HG03095 (cell line): ENCODE results near the gene C2orf68.
A peak's percentile ranks its signal among the peaks of the same experiment; 100 is the strongest.
"Not testable (repeated sequence)": the region's sequence is repeated elsewhere in the genome, so short reads cannot be mapped to it uniquely, and the experiment has no call there.

ENCODE experiments used
- ATAC-seq: cut with Tn5 transposase; IDR thresholded peaks from one replicate; pipeline ENCODE4 v1.9.1; 2021; ENCODE audit warnings: moderate library complexity; ENCODE audit not compliant: unreplicated experiment

C2orf68 gene, protein sequence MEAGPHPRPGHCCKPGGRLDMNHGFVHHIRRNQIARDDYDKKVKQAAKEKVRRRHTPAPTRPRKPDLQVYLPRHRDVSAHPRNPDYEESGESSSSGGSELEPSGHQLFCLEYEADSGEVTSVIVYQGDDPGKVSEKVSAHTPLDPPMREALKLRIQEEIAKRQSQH

DNA sequence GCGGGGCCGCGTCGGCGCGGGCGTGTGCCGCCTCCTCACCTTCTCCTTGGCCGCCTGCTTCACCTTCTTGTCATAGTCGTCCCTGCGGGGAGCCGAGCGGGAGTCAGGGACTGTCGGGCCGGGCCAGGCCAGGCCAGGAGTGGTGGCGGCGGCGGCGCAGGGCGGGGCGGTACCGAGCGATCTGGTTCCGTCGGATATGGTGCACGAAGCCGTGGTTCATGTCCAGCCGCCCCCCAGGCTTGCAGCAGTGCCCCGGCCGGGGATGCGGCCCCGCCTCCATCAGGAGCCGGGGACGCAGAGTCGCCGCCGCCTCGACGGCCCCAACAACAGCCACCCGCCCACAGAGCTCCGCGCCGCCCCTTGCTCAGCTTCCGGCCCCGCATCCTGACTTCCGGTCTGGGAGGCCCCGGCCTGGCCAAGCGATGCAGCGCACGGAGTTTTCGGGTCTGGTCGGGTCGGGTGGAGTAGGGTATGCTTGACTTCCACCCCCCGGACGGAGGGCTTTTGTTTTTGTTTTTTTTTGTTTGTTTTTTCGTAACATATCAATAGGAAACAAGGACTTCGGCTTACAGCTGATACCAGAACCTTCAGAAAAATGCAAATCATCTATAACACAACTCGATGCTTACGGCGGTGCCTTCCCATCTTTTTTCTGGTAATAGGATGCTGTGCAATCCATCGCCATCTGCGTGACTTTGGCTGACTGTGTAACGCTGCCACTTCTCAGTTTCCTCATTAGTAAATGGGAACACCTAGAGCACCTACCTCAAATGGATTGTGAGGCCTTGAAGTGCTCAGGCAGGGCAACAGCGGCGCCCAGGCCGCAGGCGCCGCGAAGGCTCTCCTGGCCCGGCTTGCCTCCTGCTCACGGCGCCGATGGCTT lies at the start of gene C2orf68:
Gene C2orf68, minus strand, starts transcription at position 362 of the 883 bp plus-strand sequence. Its CDS starts 82 bp downstream, at position 280.
- ATAC-seq: peak; percentile 77

DNA sequence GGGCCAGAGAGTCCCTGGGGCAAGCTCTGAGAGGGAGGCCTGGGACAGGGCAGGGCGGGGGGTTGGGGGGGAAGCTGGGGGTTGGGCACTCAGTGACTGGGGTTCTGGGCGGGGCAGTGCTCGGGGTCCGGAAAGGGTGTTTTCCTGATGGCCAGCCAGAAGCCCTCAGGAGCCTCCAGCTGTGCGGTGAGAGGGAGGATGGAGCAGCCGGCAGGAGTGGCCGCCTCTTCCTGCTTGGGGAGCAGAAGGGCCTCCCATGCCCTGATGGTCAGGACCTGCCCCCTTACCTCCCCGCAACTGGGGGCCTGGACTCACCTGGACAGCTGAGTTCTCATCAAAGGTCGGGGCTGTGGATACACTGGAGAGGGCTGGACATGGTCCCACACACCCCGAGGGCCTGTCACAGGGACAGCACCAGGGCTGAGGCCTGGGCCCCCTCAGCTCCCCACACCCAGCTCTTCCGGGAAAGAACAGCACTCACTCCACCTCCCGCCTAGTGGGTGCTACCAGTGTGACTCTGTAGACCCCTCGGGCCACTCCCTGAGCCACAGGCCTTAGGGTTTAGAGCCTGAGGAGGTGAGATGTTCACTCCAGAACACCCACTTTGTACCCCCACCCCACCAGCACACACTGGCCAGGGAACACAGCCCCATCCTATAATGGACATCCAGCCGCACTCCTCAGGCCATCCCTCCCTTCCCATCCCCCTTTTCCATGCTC lies 49.4 kb upstream of the C2orf68 start:
- ATAC-seq: no peak

DNA sequence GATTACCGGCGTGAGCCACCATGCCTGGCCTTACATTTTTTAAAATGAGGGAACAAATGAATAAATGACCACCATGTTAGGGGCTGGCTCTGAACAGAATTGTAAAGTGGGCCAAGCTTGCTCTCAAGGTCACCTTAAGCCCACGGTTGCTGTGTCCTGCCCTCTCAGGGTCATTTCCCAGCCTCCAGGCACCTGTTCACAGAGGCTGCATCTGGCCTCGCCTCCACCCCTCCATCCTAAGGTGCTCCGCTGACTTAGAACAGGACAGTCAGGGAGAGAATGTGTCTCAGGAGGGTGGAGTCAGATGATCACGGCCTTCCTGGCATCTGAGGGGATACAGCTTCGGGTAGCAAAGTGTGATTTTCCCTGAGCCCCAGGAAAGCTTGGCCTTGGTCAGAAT lies 48.9 kb upstream of the C2orf68 start:
- ATAC-seq: no peak

DNA sequence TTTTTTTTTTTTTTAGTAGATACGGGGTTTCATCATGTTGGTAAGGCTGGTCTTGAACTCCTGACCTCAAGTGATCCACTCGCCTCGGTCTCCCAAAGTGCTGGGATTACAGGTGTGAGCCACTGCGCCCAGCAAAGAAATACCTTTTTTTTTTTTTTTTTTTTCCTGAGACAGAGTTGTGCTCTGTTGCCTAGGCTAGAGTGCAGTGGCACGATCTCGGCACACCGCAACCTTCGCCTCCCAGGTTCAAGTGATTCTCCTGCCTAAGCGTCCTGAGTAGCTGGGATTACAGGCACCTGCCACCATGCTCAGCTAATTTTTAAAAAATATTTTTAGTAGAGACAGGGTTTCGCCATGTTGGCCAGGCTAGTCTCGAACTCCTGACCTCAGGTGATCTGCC lies 48.4 kb upstream of the C2orf68 start:
- not testable (repeated sequence) for ATAC-seq

DNA sequence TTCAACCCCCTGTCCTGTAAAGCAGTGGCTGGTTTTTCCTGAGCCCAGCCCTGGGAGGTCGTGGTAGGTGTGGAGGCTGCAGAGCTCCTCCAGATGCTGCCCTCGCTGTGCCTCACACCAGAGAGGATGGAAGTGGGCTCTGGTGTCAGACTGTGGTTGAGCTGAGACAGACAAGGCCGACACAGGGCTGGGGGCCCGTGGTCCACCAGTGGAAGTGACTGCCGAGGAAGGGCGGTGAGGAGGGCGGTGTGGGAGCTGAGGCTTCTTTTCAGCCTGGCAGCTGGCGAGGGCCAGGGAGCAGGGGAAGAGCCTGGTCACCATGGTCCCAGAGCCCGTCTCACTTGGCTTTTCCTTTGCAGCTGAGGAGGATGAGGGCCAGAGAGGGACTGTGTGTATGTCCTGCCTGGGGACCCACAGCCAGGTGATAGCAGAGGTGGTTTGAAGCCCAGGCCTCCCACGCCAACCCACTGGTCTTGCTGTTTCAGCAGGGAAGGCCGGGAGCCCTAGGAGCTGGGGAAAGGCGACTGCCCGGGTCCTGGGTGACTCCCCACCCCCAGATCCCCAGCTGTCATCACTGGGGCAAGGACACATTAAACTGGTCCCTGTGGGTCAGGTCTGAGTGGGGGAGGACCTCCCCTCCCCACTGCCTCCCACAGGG lies 47.6 kb upstream of the C2orf68 start:
- no peak for ATAC-seq

- not testable (repeated sequence) for ATAC-seq
Observed at GRCh38 chr2:85657399-85657798, 45.5 kb upstream of the C2orf68 start.

- no peak for ATAC-seq
Observed at GRCh38 chr2:85656468-85656867, 44.6 kb upstream of the C2orf68 start.

DNA sequence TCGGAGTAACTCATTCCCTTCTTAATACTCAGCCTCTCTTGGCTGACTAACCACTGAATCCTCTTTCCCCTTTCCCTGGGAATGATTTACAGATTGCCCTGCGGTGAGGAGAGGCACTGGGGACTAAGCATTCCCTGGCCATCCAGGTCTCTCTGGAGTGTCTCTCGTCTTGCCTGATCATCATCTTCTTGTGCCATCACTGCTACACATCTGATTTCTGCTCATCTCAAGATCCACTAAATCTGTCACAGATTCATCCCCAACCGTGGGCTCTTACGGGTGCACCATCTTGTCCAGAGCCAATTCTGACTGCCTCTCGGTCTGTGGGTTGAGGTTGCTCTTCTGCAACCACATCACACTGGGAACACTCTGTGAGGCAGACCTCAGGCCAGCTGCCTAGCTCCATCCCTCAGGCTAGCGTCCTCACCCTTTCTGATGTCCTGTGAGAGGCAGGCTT lies 44.1 kb upstream of the C2orf68 start:
- no peak for ATAC-seq

DNA sequence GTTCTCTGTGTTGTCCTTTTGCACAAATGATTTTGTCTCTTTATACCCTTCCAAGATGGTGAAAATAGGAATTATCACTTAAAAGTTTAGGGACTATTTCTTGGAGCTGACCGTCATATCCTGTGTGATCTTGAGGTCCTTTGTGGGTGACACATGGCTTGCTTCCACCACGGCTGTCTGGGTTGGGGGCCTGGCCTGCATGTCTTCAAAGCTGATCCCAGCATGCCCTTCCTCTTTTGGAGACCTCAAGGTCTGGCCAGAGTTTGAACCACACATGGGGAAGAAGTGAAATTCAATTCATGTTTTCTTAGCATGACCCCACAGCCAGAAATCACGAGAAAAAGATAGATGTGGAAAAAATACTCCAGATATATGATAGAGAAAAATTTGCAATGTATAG lies 42.1 kb upstream of the C2orf68 start:
- no peak for ATAC-seq

DNA sequence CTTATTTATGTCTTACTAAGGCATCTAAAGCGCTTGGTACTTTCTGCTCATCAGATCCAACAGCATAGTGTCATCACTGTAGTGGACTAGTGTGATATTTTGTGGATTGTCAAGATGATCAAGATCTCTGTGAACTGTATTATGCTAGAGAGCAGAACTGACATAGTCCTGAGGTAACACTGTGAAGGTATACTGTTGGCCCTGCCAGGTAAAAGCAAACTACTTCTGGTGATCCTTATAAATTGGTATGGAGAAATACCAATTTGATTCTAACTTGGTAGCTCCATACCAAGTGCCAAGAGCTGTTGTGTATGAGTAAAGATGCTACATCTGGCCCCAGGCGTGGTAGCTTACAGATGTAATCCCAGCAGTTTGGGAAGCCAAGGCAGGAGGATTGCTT lies 40.2 kb upstream of the C2orf68 start:
- ATAC-seq: no peak

GRCh38 chr2:85651097-85651496 lies 39.2 kb upstream of the C2orf68 start:
- no peak for ATAC-seq

DNA sequence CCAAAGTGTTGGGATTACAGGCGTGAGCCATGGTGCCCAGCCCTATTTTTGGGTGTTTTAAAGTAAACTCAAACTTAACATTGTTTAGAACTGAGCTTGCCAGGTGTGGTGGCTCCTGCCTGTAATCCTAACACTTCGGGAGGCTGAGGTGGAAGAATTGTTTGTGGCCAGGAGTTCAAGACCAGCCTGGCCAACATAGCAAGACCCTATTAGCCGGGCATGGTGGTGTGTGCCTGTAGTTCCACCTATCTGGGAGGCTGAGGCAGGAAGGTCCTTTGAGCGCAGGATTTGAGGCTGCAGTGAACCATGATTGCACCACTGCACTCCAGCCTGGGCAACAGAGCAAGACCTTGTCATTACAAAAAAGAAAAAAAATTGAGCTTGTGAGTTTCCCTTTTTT lies 38.6 kb upstream of the C2orf68 start:
- ATAC-seq: no peak

DNA sequence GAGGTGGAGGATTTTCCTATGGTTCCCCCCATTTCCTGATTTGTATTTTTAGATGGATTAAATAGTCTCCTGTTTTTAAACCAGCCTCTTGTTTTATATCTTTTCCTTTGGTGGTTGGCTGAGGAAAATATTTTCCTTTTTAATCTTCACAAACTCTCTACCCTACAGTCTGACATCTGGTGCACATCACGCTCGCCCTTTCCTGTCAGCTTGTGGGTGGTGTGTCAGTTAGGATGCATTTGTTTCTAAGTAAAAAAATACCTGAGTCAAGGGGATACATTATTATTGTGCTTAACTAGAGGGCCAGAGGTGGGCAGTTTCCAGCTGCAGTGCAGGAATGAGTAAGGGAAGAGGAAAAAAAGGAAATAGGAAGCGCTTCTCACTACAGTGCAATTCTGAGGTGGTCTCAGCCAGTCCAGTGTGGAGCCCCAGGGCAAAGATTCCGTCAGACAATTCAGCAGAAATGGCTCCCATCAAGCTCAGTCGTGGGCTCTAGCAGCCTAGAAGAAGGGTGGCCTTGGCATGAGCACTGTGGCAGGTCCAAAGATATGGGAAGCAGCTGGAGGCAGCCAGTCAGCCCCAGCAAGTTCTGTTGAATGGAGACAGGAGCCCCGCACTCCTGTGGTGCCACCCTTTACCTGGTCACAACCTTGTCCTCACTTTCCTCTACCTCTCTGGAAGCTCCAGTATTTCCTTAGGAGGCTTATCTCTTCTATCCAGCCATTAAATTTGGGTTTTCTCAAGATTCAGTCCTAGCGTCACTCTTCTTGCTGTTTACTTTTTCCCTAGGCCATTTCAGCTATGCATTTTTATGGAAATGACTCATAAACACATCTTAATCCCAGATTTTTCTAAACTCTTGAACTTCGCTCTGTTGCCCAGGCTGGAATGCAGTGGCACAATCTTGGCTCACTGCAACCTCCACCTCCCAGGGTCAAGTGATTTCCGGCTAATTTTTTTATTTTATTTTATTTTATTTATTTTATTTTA lies 37.6 kb upstream of the C2orf68 start:
- no peak for ATAC-seq

DNA sequence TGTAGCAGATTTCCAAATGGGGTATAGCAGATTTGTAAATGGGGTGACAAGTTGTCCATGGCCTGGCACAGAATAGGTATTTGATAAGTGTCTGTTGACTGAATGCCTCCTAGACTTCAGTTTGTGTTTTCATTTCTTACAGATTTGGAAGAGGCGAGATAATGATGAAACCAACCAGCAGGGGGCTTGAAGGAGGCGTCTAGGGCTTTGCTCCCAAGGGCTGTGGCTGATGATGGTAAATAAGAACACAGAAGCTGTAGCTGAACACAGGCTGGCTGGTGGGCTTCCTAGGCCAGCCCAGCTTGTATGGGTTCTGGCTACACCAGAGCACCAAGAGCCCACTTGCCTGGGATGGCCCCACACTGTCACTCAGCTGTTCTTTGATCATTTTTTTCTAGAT lies 36.8 kb upstream of the C2orf68 start:
- ATAC-seq: no peak

DNA sequence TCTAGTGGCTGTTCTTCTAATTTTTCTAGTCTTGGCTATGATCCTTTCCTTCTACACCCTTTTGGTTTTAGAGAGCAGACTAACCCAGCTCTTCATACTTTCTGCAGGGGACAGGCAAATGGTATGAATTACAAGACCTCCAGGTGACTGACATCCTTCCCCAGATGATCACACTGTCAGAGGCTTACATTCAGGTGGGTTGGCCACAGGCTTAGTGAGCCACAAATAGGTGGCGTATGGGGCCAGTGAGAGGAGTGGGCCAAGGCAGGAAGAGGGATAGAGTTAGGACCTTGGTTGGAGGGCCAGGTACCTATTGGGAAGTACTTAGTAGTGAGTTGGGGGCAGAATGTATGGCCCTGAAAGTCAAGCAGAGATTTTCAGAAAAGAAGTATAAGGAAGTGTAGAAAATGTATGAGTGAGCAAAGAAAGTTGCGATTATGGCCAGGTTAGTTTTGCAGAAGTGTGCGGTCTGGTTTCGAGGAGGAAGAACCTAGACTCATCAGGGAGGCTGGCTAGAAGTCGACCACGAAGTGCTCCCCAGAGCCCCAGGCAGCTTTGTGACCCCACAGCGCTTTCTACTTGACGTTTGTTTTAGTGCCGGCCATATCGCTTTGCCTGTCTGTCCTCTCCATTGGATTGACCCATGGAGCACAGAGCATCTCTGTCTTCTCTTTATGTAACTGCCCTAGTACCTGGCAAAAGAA lies 36.1 kb upstream of the C2orf68 start:
- peak; percentile 68 for ATAC-seq

DNA sequence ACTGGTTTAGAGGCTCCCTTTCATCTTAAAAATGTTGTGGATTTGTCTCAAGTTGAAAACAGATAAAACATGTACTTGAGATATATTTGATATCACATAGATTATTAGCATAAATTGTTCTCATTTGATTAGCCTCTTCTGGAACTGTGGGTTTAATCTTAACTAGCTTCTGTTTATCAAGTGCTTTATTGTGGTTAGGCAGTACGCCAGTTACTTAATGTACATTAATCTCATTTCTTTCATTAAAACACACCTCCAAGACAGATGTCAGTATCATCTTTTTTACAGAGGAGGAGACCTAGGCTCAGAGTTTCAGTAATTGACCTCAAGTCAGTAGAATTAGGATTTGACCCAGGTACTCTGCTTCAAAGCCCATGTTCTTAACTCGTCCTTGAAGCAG lies 34.3 kb upstream of the C2orf68 start:
- ATAC-seq: no peak

DNA sequence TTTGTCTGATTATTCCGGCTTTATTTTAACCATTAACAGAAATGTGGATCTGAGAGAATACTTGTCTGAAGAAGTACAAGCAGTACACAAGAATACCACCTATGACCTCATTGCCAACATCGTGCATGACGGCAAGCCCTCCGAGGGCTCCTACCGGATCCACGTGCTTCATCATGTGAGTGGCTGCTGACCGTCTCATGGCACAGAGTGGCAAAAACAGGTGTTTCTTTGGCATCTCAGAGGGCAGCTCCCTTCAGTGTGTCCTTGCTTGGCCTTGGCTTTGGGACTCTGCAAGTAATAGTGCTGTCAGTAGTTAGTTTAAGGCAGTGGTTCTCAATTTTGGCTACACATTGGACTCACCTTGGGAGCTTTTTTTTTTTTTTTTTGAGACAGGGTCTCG lies 33.0 kb upstream of the C2orf68 start:
- no peak for ATAC-seq

DNA sequence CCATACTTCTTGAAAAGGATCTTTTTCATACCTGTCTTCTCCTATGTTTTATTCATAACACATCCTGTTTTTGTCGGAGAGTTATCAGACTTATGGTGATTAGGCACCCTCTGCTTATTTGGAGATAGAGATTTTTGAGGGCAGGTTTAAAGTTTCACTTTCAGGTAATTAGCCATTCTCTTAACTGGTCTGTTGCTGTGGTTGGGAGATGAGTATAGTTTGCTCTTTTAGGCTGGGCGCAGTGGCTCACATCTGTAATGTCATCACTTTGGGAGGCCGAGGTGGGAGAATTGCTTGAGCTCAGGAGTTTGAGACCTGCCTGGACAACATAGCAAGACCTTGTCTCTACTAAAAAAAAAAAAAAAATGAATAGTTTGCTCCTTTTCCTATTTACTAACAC lies 30.9 kb upstream of the C2orf68 start:
- no peak for ATAC-seq

DNA sequence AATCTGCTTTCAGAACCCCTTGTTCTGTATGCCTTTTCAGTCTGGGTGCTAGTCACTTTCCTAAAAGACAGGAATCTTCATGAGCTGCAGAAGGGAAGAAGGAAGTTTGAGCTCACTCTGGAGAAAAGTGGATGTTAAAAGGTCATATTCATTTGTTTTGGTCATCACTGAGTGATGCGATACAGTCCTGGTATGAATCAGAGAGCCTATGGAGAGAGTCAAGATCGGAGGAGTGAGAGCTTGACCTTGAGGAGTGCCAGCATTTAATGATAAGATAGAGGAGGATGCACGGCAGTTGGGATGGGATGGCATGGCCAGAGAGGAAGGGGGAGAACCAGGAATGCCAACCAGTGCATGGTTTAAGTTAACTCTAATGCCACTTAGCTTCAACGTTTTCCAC lies 23.8 kb upstream of the C2orf68 start:
- ATAC-seq: no peak
